Measurements from ENCODE around the gene SKAP1. TPM values are rescaled to one million over a fixed set of nuclear protein-coding genes. Genes with fewer than 3 reads are reported as not detected.

The SKAP1 gene
- total RNA-seq, 1 donor from 2014 or later, result not detected

DNA sequence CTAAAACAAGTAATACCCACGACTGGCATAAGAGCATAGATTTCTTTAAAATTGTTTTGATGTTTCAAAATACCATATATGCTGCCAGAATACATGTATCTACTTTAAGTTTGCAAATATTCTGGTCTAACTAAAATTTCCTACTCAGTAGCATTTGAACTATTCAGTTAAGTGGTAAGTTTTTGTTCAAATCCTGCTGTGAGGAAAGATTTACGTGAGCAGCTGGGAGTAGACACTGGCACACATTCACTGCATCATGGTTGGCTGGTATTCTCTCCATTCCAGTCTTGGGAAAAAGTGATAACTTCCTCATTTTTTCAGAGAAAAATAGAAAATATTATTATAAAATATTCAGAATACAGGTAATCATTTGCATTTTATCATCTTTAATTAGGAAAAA lies 133.6 kb downstream of the SKAP1 start:
- no peak for TF ChIP-seq EZH2 (IDR thresholded peaks at IDR 0.05)
- H3K9me3 Mint-ChIP-seq, result no peaks in the 10 kb centered on the region
- no peak overlapping the region for H3K4me2 ChIP-seq
- no peak overlapping the region for H3K27ac ChIP-seq
- H3K27me3 Mint-ChIP-seq (ENCODE audit: insufficient read depth, low read depth), result peaks cover 12% of the 10 kb centered on the region
- H3K79me2 ChIP-seq (ENCODE audit: low read depth), result no peaks in the 10 kb centered on the region
- H3F3A ChIP-seq (ENCODE audit: low read depth), result no peaks in the 10 kb centered on the region
- no peak overlapping the region for H3K9ac ChIP-seq
- H3K4me1 ChIP-seq, result no peaks in the 10 kb centered on the region
- H3K4me1 Mint-ChIP-seq, result no peaks in the 10 kb centered on the region
- H3K27me3 ChIP-seq, result peaks cover 79% of the 10 kb centered on the region
- no peaks in the 10 kb centered on the region for H4K20me1 ChIP-seq (ENCODE audit: low read depth)
- no peak overlapping the region for H3K27ac Mint-ChIP-seq
- H3K36me3 Mint-ChIP-seq, result no peaks in the 10 kb centered on the region
- no peak overlapping the region for H3K4me3 Mint-ChIP-seq
- no peak overlapping the region for H3K4me3 ChIP-seq
- no peak for DNase-seq (ENCODE audit: low spot score)
- no peaks in the 10 kb centered on the region for H3K36me3 ChIP-seq
- no peaks in the 10 kb centered on the region for H3K9me3 ChIP-seq (ENCODE audit: low read depth)
- H2AFZ ChIP-seq (replicated peaks), result no peak overlapping the region

DNA sequence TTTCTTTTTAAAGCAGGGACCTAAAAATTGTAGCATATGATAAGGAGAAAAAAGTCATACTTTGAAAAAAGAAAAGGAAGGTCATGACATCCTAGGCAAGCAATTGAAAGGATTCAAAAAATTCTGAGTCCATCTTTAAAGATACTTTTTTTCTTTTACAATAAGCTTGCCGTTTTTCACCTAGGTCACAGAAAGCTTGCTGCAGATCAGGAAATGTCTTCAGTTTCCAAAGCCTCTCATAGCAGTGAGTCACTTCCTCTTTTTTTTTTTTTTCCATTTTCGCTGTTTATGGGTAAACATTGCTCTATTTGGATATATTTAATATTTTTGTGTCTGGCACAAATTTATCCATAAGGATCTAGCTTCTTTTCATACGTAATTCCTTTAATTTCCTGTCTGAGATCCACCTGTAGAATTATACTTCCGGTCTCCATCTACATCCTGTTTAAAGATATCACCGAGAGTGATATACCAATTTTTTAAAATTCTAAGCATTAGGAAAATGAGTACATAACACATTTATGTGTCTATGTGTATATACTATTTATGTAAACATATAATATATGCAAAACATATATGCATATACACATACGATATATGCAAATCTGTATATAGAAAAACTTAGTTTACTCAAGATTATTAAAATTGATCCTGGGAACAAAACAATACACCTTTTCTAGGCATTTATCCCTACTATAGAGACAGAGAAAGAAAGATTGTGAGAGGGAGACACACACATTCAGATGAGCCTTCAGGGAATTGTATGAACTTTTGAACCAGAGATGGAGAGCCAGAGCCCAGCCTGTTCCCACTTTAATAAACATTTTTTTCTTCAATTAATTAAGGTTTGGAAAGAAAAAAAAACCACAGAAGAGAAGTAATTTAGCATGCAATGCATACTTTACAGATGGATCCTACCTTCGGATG lies 134.4 kb downstream of the SKAP1 start:
- Histone ChIP-seq H3K36me3 (no peaks in the 10 kb centered on the region), H3K79me2 (ENCODE audit: low read depth) (no peaks in the 10 kb centered on the region), H3K9me3 (ENCODE audit: low read depth) (no peaks in the 10 kb centered on the region), H3K4me2 (no peak overlapping the region), H3K4me1 (no peaks in the 10 kb centered on the region), H3K27me3 (peaks cover 74% of the 10 kb centered on the region), H2AFZ (replicated peaks) (no peak overlapping the region), H3K4me3 (no peak overlapping the region), H3K27ac (no peak overlapping the region), H3F3A (ENCODE audit: low read depth) (no peaks in the 10 kb centered on the region), H4K20me1 (ENCODE audit: low read depth) (no peaks in the 10 kb centered on the region), H3K9ac (no peak overlapping the region)
- no peak overlapping the region for H3K4me3 Mint-ChIP-seq
- no peaks in the 10 kb centered on the region for H3K4me1 Mint-ChIP-seq
- no peaks in the 10 kb centered on the region for H3K36me3 Mint-ChIP-seq
- DNase-seq (ENCODE audit: low spot score), result no peak
- H3K27ac Mint-ChIP-seq, result no peak overlapping the region
- no peak for TF ChIP-seq EZH2 (IDR thresholded peaks at IDR 0.05)
- TF ChIP-seq, protein P1, sequence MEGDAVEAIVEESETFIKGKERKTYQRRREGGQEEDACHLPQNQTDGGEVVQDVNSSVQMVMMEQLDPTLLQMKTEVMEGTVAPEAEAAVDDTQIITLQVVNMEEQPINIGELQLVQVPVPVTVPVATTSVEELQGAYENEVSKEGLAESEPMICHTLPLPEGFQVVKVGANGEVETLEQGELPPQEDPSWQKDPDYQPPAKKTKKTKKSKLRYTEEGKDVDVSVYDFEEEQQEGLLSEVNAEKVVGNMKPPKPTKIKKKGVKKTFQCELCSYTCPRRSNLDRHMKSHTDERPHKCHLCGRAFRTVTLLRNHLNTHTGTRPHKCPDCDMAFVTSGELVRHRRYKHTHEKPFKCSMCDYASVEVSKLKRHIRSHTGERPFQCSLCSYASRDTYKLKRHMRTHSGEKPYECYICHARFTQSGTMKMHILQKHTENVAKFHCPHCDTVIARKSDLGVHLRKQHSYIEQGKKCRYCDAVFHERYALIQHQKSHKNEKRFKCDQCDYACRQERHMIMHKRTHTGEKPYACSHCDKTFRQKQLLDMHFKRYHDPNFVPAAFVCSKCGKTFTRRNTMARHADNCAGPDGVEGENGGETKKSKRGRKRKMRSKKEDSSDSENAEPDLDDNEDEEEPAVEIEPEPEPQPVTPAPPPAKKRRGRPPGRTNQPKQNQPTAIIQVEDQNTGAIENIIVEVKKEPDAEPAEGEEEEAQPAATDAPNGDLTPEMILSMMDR (IDR thresholded peaks at IDR 0.05), result no peak
- no peak for TF ChIP-seq EZH2phosphoT487 (IDR thresholded peaks at IDR 0.05)
- H3K9me3 Mint-ChIP-seq, result no peaks in the 10 kb centered on the region
- H3K27me3 Mint-ChIP-seq (ENCODE audit: insufficient read depth, low read depth), result peaks cover 12% of the 10 kb centered on the region

DNA sequence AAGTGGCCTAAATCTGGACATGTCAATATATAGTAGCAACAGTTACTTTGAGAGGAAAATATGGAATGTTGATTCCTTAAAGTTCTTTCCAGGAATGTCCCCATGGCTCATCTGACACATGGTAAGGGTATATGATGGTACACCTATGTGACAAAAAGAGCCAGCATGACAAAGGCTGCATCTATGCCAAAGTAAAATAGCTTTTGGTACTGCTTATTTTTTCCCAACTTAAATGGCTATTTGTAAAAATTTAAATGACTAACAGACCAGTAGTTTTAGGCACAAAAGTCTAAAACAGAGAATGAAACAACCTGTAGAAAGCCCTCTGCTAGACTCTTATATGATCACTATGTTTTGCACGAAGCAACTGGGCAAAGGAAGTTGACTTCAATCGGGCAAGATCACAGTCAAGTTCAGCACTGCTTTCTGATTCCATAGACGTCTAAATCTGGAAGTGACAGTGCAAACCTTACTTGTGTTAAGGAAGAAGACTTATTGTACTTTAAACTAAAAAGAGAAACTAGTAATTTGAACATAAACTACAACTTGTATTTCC lies 135.1 kb downstream of the SKAP1 start:
- H3K27me3 ChIP-seq, result peaks cover 66% of the 10 kb centered on the region

More for the DNA sequence above, 135.1 kb downstream of the SKAP1 start:
- Histone ChIP-seq H3K79me2 (ENCODE audit: low read depth) (no peaks in the 10 kb centered on the region), H3K4me1 (no peaks in the 10 kb centered on the region), H3F3A (ENCODE audit: low read depth) (no peaks in the 10 kb centered on the region), H3K27ac (no peak overlapping the region), H2AFZ (replicated peaks) (no peak overlapping the region), H3K4me2 (no peak overlapping the region), H3K36me3 (no peaks in the 10 kb centered on the region), H3K9ac (no peak overlapping the region), H3K9me3 (ENCODE audit: low read depth) (no peaks in the 10 kb centered on the region), H3K4me3 (no peak overlapping the region), H4K20me1 (ENCODE audit: low read depth) (no peaks in the 10 kb centered on the region)
- no peak for DNase-seq (ENCODE audit: low spot score)
- no peaks in the 10 kb centered on the region for H3K36me3 Mint-ChIP-seq
- H3K4me3 Mint-ChIP-seq, result no peak overlapping the region
- H3K4me1 Mint-ChIP-seq, result peaks cover 6% of the 10 kb centered on the region
- TF ChIP-seq, protein P1 (IDR thresholded peaks at IDR 0.05), result no peak
- TF ChIP-seq EZH2 (IDR thresholded peaks at IDR 0.05) (no peak), EZH2phosphoT487 (IDR thresholded peaks at IDR 0.05) (no peak)
- H3K9me3 Mint-ChIP-seq, result no peaks in the 10 kb centered on the region
- H3K27me3 Mint-ChIP-seq (ENCODE audit: insufficient read depth, low read depth), result peaks cover 9% of the 10 kb centered on the region
- no peak overlapping the region for H3K27ac Mint-ChIP-seq
